GM19452 (cell line): ENCODE results near the gene SH3BP1.

Experiments used
- ATAC-seq: cut with Tn5 transposase; IDR thresholded peaks from one replicate; pipeline ENCODE4 v1.9.1; 2021; ENCODE audit not compliant: unreplicated experiment

The SH3BP1 gene

DNA sequence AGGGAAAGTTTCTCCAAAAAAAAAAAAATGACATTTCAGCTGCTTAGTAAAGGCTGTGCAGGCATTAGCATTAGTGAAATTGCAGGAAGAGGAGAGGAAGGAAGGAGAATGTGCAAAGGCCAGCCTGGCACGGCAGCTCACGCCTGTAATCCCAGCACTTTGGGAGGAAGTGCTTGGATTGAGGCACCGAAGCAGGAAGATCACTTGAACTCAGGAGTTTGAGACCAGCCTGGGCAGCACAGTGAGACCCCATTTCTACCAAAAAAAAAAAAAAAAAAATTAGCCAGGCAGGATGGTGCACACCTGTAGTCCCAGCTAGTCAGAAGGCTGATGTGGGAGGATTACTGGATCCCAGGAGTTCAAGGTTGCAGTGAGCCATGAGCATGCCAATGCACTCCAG is 65.2 kb downstream of the SH3BP1 start:
- ATAC-seq, result no peak

- no peak for ATAC-seq
Measured at GRCh38 chr22:37705205-37705604, 65.7 kb downstream of the SH3BP1 start.
